ENCODE measurements around the gene OVCH1. TPM values are rescaled to one million over a fixed set of nuclear protein-coding genes. Genes with fewer than 3 reads are reported as not detected.

OVCH1 gene
- total RNA-seq, 1 donor from 2014 or later, result not detected

DNA sequence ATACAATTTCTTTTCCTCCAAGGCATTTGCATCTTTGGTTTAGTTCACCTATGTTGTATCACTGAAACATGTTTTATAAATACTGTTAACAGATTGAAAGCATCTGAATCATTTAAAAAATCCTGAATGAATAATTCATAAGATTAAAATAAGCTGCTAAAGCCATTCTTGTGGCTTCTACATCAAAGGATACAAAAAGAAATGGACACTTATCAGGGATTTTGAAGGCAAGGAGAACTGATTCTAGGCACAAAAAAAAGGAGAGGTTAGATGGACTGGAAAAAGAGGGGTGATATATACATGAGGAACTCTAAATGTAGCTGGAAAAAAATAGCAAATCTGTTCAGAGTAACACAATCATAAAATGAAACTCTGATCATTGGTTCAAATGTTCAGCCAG is 5.8 kb upstream of the OVCH1 start:
- TF ChIP-seq, protein P1, sequence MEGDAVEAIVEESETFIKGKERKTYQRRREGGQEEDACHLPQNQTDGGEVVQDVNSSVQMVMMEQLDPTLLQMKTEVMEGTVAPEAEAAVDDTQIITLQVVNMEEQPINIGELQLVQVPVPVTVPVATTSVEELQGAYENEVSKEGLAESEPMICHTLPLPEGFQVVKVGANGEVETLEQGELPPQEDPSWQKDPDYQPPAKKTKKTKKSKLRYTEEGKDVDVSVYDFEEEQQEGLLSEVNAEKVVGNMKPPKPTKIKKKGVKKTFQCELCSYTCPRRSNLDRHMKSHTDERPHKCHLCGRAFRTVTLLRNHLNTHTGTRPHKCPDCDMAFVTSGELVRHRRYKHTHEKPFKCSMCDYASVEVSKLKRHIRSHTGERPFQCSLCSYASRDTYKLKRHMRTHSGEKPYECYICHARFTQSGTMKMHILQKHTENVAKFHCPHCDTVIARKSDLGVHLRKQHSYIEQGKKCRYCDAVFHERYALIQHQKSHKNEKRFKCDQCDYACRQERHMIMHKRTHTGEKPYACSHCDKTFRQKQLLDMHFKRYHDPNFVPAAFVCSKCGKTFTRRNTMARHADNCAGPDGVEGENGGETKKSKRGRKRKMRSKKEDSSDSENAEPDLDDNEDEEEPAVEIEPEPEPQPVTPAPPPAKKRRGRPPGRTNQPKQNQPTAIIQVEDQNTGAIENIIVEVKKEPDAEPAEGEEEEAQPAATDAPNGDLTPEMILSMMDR (conservative IDR thresholded peaks at IDR 0.05; ENCODE audit: low read depth, low read length), result no peak
- H3K4me3 ChIP-seq (ENCODE audit: low read depth, low read length), result no peak overlapping the region
- DNase-seq (ENCODE audit: low read depth), result no peak

DNA sequence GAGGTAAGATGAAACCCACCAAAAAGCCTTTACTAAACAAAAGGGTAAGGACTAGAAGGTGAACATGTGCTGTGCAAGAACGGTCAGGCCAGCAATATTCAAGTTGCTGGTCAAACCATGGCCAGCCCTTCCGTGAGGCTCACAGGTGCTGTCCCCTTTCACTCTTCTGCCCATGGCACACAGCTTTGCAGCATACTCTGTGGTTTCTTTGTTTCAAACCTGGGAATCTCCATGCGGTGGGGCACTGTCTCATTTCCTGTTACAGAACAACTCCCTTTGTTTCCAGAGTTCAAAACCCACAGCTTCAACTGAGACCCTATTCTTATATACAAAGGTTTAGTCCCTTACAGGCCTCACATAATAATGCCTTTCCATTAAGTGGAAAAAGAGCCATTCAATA is 1.7 kb upstream of the OVCH1 start:
- no peak for DNase-seq (ENCODE audit: low read depth)
- TF ChIP-seq, protein P1 (conservative IDR thresholded peaks at IDR 0.05; ENCODE audit: low read depth, low read length), result no peak
- H3K4me3 ChIP-seq (ENCODE audit: low read depth, low read length), result no peak overlapping the region

DNA sequence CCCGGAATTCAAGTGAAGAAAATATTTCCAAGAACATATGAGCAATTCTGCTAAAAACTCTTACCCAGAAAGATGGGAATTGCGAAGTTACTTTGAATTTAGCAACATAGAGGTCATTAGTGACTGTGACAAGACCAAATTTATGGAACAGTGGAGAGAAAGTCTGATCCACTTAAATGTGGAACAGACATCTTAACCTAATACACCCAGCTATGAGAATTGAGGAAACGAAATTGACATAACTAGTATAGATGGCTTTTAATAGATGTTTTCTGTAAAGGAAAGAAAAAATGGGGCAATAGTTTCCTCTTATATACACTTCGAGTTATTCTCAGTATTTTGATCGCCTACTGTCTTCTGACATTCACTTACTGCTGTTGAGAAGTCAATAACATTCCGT is 4.6 kb downstream of the OVCH1 start:
- H3K4me3 ChIP-seq (ENCODE audit: low read depth, low read length), result no peak overlapping the region
- TF ChIP-seq, protein P1 (conservative IDR thresholded peaks at IDR 0.05; ENCODE audit: low read depth, low read length), result no peak
- DNase-seq (ENCODE audit: low read depth), result no peak

DNA sequence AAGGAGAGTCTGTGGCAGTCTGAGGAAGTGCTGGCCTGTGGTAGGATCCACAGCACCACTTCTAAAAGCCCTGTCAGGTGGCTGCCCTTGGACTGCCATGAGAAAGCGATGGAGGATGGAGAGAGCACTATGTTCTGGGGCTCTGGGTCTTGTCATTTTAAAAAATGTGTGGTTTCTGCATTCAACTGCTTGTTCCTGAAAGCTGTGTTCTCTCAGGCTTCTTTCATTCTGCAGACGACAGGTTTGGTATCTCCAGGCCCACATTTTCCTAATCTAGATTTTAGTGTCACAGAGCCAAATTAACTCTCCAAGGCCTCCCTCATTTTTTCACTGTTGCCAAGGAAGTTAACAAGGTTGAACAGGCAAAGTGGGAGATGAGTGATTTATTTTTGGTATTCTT is 10.5 kb downstream of the OVCH1 start:
- no peak overlapping the region for H3K4me3 ChIP-seq (ENCODE audit: low read depth, low read length)
- no peak for DNase-seq (ENCODE audit: low read depth)
- TF ChIP-seq, protein P1 (conservative IDR thresholded peaks at IDR 0.05; ENCODE audit: low read depth, low read length), result no peak

DNA sequence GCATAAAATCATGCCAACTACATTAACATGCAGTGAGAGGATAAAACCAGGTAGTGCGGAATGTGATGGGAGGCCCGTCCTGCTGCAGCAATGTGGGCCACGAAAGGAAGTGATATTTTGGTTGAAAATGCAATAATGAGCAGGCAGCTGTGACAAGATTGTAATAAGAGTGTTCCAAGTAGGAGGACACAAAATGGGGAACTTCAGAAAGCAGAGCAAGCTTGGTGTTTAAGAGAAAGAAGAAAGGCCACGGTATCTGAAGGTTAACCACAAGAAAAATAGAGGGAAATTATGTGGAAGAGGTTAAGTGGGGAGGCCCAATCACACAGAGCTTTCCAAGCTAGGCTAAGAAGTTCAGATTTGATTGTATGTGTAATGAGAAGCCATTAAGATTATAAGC is 34.3 kb downstream of the OVCH1 start:
- no peak overlapping the region for H3K4me3 ChIP-seq (ENCODE audit: low read depth, low read length)
- DNase-seq (ENCODE audit: low read depth), result no peak
- TF ChIP-seq, protein P1 (conservative IDR thresholded peaks at IDR 0.05; ENCODE audit: low read depth, low read length), result no peak

DNA sequence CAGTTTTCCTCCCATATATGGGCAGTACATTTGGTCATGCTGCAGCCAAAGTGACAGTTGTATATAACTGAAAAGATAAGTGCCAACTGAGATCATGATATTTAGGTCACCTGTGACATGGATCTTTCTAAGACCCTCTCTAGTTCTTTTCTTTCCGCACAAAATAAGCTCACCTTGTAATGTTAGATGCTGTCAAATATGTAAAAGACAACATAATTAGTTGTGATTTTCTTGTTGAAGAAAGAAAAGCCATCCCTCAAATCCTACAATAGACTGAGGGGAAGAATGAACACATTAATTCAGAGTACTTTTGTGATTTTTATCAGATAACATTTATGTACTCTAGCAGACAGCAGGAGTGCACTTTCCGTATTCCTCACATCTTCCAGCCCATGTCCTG is 37.4 kb downstream of the OVCH1 start:
- H3K4me3 ChIP-seq (ENCODE audit: low read depth, low read length), result no peak overlapping the region
- TF ChIP-seq, protein P1 (conservative IDR thresholded peaks at IDR 0.05; ENCODE audit: low read depth, low read length), result no peak
- no peak for DNase-seq (ENCODE audit: low read depth)

DNA sequence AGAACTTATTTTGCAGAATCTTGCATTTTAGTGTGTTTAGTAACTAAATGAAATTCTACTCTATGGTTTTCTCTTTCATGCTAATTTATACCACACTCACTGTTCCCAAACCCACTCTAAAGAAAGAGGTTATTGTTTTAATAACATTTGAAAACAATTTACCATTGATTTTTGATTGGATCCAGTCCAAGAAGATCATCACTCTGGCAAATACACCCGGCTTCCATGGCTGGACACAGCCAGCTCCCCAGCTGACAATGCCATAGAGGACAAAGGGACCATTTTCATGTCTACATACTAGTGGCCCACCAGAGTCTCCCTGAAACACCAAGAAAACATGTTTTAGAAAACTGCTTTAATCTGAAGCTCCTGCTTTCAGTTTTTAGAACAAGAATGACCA is 42.4 kb downstream of the OVCH1 start:
- H3K4me3 ChIP-seq (ENCODE audit: low read depth, low read length), result no peak overlapping the region
- TF ChIP-seq, protein P1 (conservative IDR thresholded peaks at IDR 0.05; ENCODE audit: low read depth, low read length), result no peak
- DNase-seq (ENCODE audit: low read depth), result no peak

Data from epithelial cell of proximal tubule (primary cell).